ENCODE measurements around the gene RUSC1. TPM values are rescaled to one million over a fixed set of nuclear protein-coding genes. Genes with fewer than 3 reads are reported as not detected.

The RUSC1 gene
- total RNA-seq, 1 experiment from 2014 or later, result 69.2 TPM

DNA sequence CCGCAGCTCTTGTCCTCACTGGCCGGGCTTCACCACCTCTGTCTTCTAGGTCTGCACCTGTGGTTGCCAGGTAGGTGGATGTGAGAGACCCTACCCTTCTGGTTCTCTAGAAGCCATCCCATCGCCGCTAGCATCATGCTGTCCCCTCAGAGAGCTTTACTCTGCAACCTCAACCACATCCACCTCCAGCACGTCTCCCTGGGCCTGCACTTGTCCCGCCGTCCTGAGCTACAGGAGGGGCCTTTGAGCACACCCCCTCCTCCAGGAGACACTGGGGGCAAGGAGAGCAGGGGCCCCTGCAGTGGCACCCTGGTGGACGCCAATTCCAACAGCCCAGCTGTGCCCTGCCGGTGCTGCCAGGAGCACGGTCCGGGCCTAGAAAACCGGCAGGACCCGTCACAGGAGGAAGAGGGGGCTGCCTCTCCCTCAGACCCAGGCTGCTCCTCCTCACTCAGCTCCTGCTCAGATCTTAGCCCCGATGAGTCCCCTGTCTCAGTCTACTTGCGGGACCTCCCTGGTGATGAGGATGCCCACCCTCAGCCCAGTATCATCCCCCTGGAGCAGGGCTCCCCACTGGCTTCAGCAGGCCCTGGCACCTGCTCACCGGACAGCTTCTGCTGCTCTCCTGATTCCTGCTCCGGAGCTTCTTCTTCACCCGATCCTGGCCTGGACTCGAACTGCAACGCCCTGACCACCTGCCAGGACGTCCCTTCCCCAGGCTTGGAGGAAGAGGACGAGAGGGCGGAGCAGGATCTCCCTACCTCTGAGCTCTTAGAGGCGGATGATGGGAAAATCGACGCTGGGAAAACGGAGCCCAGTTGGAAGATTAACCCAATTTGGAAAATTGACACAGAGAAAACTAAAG is 1.2 kb downstream of the RUSC1 start:
- Histone ChIP-seq H3K9ac (ENCODE audit: low read length) (no peak overlapping the region), H4K20me1 (ENCODE audit: insufficient read depth) (no peaks in the 10 kb centered on the region)
- TF ChIP-seq, protein P1, sequence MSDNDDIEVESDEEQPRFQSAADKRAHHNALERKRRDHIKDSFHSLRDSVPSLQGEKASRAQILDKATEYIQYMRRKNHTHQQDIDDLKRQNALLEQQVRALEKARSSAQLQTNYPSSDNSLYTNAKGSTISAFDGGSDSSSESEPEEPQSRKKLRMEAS (IDR thresholded peaks at IDR 0.05), result no peak
- TF ChIP-seq POLR2AphosphoS5 (IDR thresholded peaks at IDR 0.05; ENCODE audit: low read depth, low read length), result no peak
- TF ChIP-seq FOSL1 (IDR thresholded peaks at IDR 0.05; ENCODE audit: low read depth), result no peak
- TF ChIP-seq RAD21 (IDR thresholded peaks at IDR 0.05; ENCODE audit: low read depth), result no peak
- no peak for TF ChIP-seq ZNF274 (IDR thresholded peaks at IDR 0.05; ENCODE audit: low read depth, low read length)
- TF ChIP-seq, protein P2, sequence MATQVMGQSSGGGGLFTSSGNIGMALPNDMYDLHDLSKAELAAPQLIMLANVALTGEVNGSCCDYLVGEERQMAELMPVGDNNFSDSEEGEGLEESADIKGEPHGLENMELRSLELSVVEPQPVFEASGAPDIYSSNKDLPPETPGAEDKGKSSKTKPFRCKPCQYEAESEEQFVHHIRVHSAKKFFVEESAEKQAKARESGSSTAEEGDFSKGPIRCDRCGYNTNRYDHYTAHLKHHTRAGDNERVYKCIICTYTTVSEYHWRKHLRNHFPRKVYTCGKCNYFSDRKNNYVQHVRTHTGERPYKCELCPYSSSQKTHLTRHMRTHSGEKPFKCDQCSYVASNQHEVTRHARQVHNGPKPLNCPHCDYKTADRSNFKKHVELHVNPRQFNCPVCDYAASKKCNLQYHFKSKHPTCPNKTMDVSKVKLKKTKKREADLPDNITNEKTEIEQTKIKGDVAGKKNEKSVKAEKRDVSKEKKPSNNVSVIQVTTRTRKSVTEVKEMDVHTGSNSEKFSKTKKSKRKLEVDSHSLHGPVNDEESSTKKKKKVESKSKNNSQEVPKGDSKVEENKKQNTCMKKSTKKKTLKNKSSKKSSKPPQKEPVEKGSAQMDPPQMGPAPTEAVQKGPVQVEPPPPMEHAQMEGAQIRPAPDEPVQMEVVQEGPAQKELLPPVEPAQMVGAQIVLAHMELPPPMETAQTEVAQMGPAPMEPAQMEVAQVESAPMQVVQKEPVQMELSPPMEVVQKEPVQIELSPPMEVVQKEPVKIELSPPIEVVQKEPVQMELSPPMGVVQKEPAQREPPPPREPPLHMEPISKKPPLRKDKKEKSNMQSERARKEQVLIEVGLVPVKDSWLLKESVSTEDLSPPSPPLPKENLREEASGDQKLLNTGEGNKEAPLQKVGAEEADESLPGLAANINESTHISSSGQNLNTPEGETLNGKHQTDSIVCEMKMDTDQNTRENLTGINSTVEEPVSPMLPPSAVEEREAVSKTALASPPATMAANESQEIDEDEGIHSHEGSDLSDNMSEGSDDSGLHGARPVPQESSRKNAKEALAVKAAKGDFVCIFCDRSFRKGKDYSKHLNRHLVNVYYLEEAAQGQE (IDR thresholded peaks at IDR 0.05; ENCODE audit: low read depth), result no peak
- no peak for TF ChIP-seq EZH2phosphoT487 (IDR thresholded peaks at IDR 0.05; ENCODE audit: borderline replicate concordance)
- TF ChIP-seq EZH2 (IDR thresholded peaks at IDR 0.05), result no peak
- TF ChIP-seq SIN3A (IDR thresholded peaks at IDR 0.05; ENCODE audit: low read depth), result no peak
- TF ChIP-seq, protein P3, sequence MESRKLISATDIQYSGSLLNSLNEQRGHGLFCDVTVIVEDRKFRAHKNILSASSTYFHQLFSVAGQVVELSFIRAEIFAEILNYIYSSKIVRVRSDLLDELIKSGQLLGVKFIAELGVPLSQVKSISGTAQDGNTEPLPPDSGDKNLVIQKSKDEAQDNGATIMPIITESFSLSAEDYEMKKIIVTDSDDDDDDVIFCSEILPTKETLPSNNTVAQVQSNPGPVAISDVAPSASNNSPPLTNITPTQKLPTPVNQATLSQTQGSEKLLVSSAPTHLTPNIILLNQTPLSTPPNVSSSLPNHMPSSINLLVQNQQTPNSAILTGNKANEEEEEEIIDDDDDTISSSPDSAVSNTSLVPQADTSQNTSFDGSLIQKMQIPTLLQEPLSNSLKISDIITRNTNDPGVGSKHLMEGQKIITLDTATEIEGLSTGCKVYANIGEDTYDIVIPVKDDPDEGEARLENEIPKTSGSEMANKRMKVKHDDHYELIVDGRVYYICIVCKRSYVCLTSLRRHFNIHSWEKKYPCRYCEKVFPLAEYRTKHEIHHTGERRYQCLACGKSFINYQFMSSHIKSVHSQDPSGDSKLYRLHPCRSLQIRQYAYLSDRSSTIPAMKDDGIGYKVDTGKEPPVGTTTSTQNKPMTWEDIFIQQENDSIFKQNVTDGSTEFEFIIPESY (IDR thresholded peaks at IDR 0.05; ENCODE audit: extremely low read depth, insufficient replicate concordance, low read length), result no peak
- no peak for TF ChIP-seq ELF1 (IDR thresholded peaks at IDR 0.05; ENCODE audit: borderline replicate concordance, low read depth)
- TF ChIP-seq YY1 (IDR thresholded peaks at IDR 0.05; ENCODE audit: extremely low read depth, insufficient replicate concordance, low read depth, low read length), result no peak
- no peak for TF ChIP-seq CEBPB (IDR thresholded peaks at IDR 0.05; ENCODE audit: low read depth)
- TF ChIP-seq TCF7L2 (IDR thresholded peaks at IDR 0.05; ENCODE audit: borderline replicate concordance, extremely low read depth, insufficient read depth, insufficient read length), result no peak
- TF ChIP-seq SP1 (IDR thresholded peaks at IDR 0.05; ENCODE audit: low read depth), result no peak
- no peak for TF ChIP-seq JUND (IDR thresholded peaks at IDR 0.05)

More for the DNA sequence above, 1.2 kb downstream of the RUSC1 start:
- peak overlapping the region in 1 of 2 experiments; percentile 83; a peak in 2 of 4 replicates for H3K4me3 ChIP-seq (replicated peaks in 1 of 2; ENCODE audit: low read depth in 1 of 2, low read length in 2 of 2)
- H3K27ac ChIP-seq (ENCODE audit: low read depth, low read length), result peak overlapping the region; percentile 96
- H3K9me3 ChIP-seq (ENCODE audit: control insufficient read depth in 1 of 2, insufficient read depth in 1 of 2, low read depth in 1 of 2, low read length in 2 of 2), result no peaks in the 10 kb centered on the region
- CTCF ChIA-PET, result interaction anchor here (3.9 kb wide), 1 partner anchor 72 kb away, joined by 44 read pairs; no protein-coding TSS in a partner anchor
- no peak overlapping the region for H2AFZ ChIP-seq (ENCODE audit: low read depth, low read length, poor library complexity, severe bottlenecking)
- RAD21 ChIA-PET (ENCODE audit: low non-redundant PET in 1 of 2, low total read pairs in 2 of 2, uncharacterized antibody in 2 of 2, unreplicated experiment in 2 of 2), result no interaction called here
- peaks cover 24 to 29% of the 10 kb centered on the region in 2 experiments; a peak in 3 of 4 replicates for H3K36me3 ChIP-seq (ENCODE audit: control insufficient read depth in 1 of 2, insufficient read depth in 2 of 2, low read length in 2 of 2)
- intact Hi-C loops (cut with micrococcal nuclease), result loop anchor here (5.0 to 10.0 kb wide), 2 partner anchors 147 to 270 kb away; partner anchors contain the start of genes KRTCAP2 and TRIM46
- H3K27me3 ChIP-seq (ENCODE audit: insufficient read depth, low read length), result no peaks in the 10 kb centered on the region
- H3K79me2 ChIP-seq (ENCODE audit: insufficient read depth, low read length), result peaks cover 25% of the 10 kb centered on the region; the same call in 1 of the 2 replicates
- H3K4me2 ChIP-seq (ENCODE audit: low read length), result peak overlapping the region; percentile 100
- no peaks in the 10 kb centered on the region for H3K9me2 ChIP-seq (ENCODE audit: insufficient read depth)
- POLR2A ChIA-PET, result interaction anchor here (0.6 kb wide), 1 partner anchor 255 kb away, joined by 4 read pairs; no protein-coding TSS in a partner anchor
- no peak for DNase-seq (ENCODE audit: low read depth, low spot score)
- ATAC-seq, result no peak
- no TSS peak for BruUV-seq (replicated peaks)
- peaks cover 15 to 25% of the 10 kb centered on the region in 2 experiments for H3K4me1 ChIP-seq (ENCODE audit: control insufficient read depth in 1 of 2, insufficient read depth in 2 of 2, low read length in 2 of 2)

Data from HCT116 (cell line).